ENCODE results near the gene NFIB. TPM values are rescaled to one million over a fixed set of nuclear protein-coding genes. Genes with fewer than 3 reads are reported as not detected.

Gene NFIB
- total and polyA plus RNA-seq, 2 of the 4 experiments (the other 2 are of a cell fraction), result 1.4 to 2.0 TPM

DNA sequence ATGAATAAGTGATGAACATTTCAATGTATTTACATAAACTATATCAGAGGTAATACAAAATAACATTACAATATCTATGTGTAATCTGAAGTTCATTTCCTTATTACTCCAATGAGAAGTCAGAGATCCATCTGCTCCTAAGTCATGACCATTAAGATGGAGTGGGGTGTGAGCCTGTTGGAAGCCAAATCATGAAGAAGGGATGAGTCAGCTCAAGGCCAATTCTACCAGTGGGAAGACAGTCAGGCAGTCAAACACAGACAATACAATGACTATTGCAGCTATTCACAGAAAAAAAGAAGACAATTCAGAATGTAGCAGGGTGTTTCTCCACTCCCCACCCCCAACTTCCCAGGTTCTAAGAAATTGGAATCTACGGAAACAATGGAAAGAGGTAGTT is 155.0 kb downstream of the NFIB start:
- H3K4me1 ChIP-seq (ENCODE audit: control insufficient read depth, insufficient read depth, low read length), result no peaks in the 10 kb centered on the region
- H4K91ac ChIP-seq (ENCODE audit: insufficient read depth, low read depth, low read length), result no peak overlapping the region
- no peak overlapping the region for H4K8ac ChIP-seq (ENCODE audit: low read depth in 2 of 2, low read length in 2 of 2)
- no peak overlapping the region for H3K14ac ChIP-seq (replicated peaks; ENCODE audit: low read depth, low read length)
- BruUV-seq (replicated peaks), result no TSS peak
- H4K20me1 ChIP-seq (ENCODE audit: insufficient read depth, low read length), result no peaks in the 10 kb centered on the region
- H2BK5ac ChIP-seq (ENCODE audit: low read depth, low read length, poor library complexity, severe bottlenecking), result no peak overlapping the region
- no peak for TF ChIP-seq NFE2L2 (IDR thresholded peaks at IDR 0.05; ENCODE audit: low read depth, low read length)
- no peak for TF ChIP-seq CEBPB (IDR thresholded peaks at IDR 0.05; ENCODE audit: low read depth, low read length)
- no peak for TF ChIP-seq MAFK (IDR thresholded peaks at IDR 0.05; ENCODE audit: low read depth, low read length)
- no peak for TF ChIP-seq POLR2A (IDR thresholded peaks at IDR 0.05; ENCODE audit: low read depth, low read length)
- TF ChIP-seq RCOR1 (IDR thresholded peaks at IDR 0.05; ENCODE audit: insufficient replicate concordance, low read length), result no peak
- no peak for TF ChIP-seq RAD21 (IDR thresholded peaks at IDR 0.05; ENCODE audit: low read length)
- TF ChIP-seq FOS (IDR thresholded peaks at IDR 0.05; ENCODE audit: low read depth, low read length), result no peak
- no peak for TF ChIP-seq RFX5 (IDR thresholded peaks at IDR 0.05; ENCODE audit: low read depth, low read length)
- TF ChIP-seq BHLHE40 (IDR thresholded peaks at IDR 0.05; ENCODE audit: low read depth, low read length), result no peak
- TF ChIP-seq, protein P1, sequence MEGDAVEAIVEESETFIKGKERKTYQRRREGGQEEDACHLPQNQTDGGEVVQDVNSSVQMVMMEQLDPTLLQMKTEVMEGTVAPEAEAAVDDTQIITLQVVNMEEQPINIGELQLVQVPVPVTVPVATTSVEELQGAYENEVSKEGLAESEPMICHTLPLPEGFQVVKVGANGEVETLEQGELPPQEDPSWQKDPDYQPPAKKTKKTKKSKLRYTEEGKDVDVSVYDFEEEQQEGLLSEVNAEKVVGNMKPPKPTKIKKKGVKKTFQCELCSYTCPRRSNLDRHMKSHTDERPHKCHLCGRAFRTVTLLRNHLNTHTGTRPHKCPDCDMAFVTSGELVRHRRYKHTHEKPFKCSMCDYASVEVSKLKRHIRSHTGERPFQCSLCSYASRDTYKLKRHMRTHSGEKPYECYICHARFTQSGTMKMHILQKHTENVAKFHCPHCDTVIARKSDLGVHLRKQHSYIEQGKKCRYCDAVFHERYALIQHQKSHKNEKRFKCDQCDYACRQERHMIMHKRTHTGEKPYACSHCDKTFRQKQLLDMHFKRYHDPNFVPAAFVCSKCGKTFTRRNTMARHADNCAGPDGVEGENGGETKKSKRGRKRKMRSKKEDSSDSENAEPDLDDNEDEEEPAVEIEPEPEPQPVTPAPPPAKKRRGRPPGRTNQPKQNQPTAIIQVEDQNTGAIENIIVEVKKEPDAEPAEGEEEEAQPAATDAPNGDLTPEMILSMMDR (conservative IDR thresholded peaks at IDR 0.05; ENCODE audit: low read depth, low read length), result no peak
- TF ChIP-seq SMC3 (IDR thresholded peaks at IDR 0.05; ENCODE audit: low read depth, low read length), result no peak
- TF ChIP-seq, protein P2, sequence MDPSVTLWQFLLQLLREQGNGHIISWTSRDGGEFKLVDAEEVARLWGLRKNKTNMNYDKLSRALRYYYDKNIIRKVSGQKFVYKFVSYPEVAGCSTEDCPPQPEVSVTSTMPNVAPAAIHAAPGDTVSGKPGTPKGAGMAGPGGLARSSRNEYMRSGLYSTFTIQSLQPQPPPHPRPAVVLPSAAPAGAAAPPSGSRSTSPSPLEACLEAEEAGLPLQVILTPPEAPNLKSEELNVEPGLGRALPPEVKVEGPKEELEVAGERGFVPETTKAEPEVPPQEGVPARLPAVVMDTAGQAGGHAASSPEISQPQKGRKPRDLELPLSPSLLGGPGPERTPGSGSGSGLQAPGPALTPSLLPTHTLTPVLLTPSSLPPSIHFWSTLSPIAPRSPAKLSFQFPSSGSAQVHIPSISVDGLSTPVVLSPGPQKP (IDR thresholded peaks at IDR 0.05; ENCODE audit: borderline replicate concordance, low read depth, low read length), result no peak
- no peak for TF ChIP-seq MAZ (IDR thresholded peaks at IDR 0.05; ENCODE audit: borderline replicate concordance, low read depth, low read length)
- TF ChIP-seq MXI1 (IDR thresholded peaks at IDR 0.05; ENCODE audit: borderline replicate concordance, low read depth, low read length), result no peak
- TF ChIP-seq, protein P3, sequence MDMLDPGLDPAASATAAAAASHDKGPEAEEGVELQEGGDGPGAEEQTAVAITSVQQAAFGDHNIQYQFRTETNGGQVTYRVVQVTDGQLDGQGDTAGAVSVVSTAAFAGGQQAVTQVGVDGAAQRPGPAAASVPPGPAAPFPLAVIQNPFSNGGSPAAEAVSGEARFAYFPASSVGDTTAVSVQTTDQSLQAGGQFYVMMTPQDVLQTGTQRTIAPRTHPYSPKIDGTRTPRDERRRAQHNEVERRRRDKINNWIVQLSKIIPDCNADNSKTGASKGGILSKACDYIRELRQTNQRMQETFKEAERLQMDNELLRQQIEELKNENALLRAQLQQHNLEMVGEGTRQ (IDR thresholded peaks at IDR 0.05; ENCODE audit: low read depth, low read length), result no peak
- intact Hi-C loops (cut with micrococcal nuclease) (no loop called here), dilution Hi-C loops (cut with HindIII; ENCODE audit: low sequenced_read_pairs, unreplicated experiment) (no loop called here), in situ Hi-C loops (cut with MboI; ENCODE audit: low sequenced_read_pairs) (no loop called here)
- no peak overlapping the region for H2BK120ac ChIP-seq (ENCODE audit: low read depth, low read length)
- ChIA-PET CTCF (no interaction called here), POLR2A (ENCODE audit: unreplicated experiment) (no interaction called here)
- ATAC-seq (ENCODE audit: low read depth) (peak; percentile 53), DNase-seq (peak; percentile 79)
- no peak overlapping the region for H2BK20ac ChIP-seq (ENCODE audit: low read depth, low read length)
- H2BK15ac ChIP-seq (ENCODE audit: low read depth, low read length), result no peak overlapping the region
- H3K27ac ChIP-seq (ENCODE audit: insufficient read depth, low read length), result no peak overlapping the region
- no peak overlapping the region for H3K4me3 ChIP-seq (ENCODE audit: insufficient read depth, low read depth, low read length)
- no CpG with 5 or more reads among the region's 1 CpG for WGBS, 2 experiments (ENCODE audit: extremely low coverage in 2 of 2, insufficient read length in 1 of 2)
- no peaks in the 10 kb centered on the region for H3K36me3 ChIP-seq (ENCODE audit: control insufficient read depth, insufficient read depth, low read length)
- no peak overlapping the region for H3K56ac ChIP-seq (ENCODE audit: extremely low read depth, insufficient read depth, low read length)
- no peak overlapping the region for H3K18ac ChIP-seq (ENCODE audit: low read depth, low read length)
- no peaks in the 10 kb centered on the region for H3K9me1 ChIP-seq (ENCODE audit: insufficient read depth, low read length)
- no peaks in the 10 kb centered on the region for H3K27me3 ChIP-seq (ENCODE audit: control insufficient read depth, insufficient read depth, low read length)
- no peak overlapping the region for H2AK5ac ChIP-seq (ENCODE audit: low read depth, low read length)
- no peaks in the 10 kb centered on the region for H3K9me3 ChIP-seq (ENCODE audit: control insufficient read depth, insufficient read depth, low read length)
- H3K4ac ChIP-seq (ENCODE audit: low read depth, low read length), result no peak overlapping the region
- no peak overlapping the region for H3K23ac ChIP-seq (ENCODE audit: low read depth, low read length)
- no peak overlapping the region for H4K5ac ChIP-seq (ENCODE audit: low read depth, low read length)
- H2AFZ ChIP-seq (replicated peaks; ENCODE audit: low read length, poor library complexity), result no peak overlapping the region
- H3K9ac ChIP-seq (ENCODE audit: low read depth, low read length), result no peak overlapping the region
- H2AK9ac ChIP-seq (replicated peaks; ENCODE audit: low read depth, low read length, poor library complexity), result no peak overlapping the region
- no peak overlapping the region for H3K4me2 ChIP-seq (ENCODE audit: low read depth, low read length)
- H3K79me1 ChIP-seq (ENCODE audit: low read depth in 1 of 2, low read length in 2 of 2), result no peaks in the 10 kb centered on the region
